CD4-positive, alpha-beta T cell treated with Interleukin-2 at 100 ng/mL for 4 hours (primary cell): ENCODE results near the gene EFHD1.
"Not testable (repeated sequence)": the region's sequence is repeated elsewhere in the genome, so short reads cannot be mapped to it uniquely, and the experiment has no call there.

Experiments
- DNase-seq: peaks from one replicate; pipeline ENCODE4 v3.0.0-alpha.2; 2020; ENCODE audit warnings: low spot score

Gene EFHD1

DNA sequence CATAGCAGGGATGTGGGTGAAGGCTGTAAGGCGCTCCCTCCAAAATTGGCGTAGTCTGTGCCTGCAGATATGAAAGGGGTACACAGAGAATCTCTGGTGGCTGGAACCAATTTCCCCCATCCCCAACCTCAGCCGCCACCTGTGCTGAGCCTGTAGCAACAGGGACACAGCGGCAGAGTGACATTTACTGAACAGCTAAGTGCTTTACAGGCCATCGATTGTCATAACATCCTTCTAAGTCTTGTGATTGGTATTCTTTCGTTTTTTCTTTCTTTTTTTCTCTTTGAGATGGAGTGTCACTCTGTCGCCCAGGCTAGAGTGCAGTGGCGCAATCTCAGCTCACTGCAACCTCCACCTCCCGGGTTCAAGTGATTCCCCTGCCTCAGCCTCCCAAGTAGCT is 12.2 kb upstream of the EFHD1 start:
- DNase-seq, result no peak

DNA sequence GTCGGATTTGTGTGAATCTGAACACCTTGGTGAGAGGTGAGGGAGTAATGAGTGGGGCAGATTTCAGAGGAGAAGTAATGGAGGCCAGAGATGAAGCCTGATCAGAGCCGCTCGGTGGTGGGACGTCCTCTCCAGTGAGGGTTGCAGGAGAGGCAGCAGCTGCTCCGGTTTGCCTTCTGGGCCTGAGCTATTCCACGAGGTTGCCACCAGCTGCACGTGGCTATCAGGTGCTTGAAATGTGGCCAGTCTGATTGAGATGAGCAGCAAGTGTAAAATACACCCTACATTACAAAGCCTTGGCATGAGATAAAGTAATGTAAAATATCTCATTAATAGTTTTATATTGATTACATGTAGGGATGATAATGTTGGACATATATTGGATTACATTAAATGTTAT is 10.8 kb upstream of the EFHD1 start:
- DNase-seq, result no peak

DNA sequence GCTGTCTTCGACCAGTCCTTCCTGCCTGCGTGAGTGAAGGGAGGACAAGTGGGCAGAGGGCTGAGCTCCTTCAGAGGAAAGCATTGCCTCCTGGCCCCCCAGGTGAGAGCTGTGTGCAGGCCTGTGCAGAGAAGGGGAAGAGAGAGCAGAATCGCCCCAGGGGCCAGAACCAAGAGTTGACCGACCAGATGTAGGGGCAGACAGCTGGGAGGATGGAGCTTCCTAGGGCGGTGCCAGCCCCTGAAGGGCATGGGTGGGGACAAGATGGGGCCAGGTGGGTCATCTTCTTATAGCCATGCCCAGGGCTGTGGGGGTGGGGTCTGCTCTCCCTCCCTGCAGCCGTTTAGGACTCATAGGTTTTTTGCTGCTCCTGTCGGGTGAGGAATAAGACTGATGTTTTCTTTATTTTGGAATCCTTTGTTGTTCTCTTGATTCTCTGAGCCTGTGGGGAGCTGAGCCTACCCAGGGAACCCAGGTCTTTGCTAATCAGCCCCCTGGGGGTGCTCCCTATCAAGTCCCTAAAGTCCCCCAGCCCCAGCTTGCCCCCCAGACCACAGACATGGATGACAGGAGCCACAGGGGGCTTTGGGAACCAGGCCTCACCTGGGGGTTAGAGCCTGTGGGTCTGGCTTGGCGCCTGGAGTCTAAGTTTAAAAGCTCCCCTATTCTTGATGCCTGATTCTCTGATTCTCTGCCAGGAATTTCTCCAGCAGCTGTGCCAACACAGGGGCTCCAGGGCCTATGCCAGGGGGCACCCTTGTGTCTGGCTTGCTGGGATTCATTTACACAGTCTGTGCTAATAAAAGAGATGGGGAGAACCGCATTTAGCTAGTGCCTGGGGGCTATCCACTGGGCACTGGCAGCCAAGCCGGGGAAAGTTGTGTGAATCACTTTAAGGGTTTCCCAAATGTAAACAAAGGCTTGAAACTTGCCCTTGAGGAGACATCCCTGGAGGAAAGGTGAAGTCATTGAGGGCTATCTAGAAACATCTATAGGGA is 9.3 kb upstream of the EFHD1 start:
- DNase-seq, result no peak

DNA sequence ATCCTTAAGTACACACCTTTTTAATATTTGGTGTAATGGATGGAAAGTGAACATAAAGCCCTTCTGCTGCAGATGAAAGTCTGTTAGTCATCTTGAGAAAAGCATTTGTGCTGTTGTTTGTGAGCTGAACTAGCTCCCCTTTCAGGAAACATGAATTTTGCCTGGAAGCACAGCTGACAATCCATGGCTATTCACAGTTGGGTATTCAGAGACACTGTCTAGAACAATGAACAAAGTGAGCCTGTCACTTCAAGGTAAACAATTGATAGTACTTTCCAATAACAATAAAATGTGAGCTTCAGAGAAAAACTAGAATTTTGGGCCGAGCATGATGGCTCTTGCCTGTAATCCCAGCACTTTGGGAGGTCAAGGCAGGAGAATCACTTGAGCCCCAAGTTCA is 6.8 kb upstream of the EFHD1 start:
- no peak for DNase-seq

DNA sequence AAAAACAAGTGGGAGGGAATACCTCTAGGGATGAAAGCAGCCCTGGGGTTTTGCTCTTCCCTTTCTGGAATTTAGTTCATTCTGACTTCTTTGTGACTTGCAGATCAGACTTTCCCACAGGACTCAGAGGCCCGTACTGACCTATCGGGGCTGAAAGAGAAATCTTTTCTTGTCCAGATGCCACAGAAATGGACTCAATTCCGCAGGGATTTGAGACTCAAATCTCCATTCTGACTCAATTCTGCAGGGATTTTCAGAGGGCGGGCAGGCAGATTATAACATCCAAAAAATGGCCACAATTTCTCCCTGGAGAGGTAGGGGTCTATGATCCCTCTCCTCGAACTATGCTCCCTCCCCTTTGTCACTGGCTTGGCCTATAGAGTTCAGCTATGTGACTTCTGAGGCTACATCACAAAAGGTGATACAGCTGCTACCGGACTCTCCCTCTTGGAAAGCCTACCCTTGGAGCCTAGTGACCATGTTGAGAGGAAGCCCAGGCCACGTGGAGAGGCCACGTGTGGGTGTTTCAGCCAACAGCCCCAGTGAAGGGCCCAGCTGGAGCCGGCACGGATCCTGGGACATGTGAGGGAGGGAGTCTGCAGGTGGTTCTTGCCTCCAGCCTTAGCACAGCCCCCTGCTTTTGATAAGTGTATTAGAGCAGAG is 4.8 kb upstream of the EFHD1 start:
- DNase-seq, result no peak

DNA sequence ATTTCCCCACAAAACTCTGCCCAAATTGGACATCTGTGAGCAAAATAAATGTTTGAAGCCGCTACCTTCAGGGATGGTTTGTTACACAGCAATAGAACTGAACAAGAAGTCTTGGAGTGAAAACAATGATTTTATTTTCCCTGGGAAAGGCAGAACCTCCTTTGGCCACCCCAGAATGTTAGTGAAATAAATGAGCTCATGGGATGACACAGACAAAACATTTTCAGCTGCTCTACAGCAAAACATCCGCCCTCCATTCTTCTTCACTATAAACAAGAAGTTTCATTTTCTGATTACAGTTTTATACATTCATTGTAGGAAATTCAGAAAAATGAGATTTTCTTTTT is 4.3 kb upstream of the EFHD1 start:
- DNase-seq, result no peak

DNA sequence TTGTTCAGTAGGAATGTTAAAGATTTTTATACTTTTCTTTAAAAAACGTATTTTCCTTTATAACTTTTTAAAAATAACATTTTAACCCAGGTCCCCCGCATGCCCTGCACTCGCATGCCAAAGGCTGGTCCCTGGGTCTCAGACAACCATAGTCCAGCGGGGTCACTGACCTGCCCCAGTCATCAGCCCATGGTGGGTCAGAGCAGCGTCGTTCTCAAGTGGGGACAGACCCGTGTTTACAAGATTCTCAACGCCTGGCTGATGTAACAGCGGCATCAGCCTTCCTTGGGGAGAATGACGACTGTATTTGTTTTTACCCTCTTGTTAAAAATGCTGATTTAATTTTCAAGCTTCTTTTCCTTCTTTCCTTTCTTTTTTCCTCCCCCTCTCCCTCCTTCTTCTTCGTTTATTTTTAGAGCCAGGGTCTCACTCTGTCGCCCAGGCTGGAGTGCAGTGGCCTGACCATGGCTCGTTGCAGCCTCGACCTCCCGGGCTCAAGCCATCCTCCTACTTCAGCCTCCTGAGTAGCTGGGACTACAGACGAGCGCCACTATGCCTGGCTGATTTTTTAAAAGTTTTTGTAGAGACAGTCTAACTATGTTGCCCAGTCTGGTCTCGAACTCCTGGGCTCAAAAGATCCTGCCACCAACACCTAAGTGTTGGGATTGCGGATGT is 1.0 kb upstream of the EFHD1 start:
- no peak for DNase-seq

DNA sequence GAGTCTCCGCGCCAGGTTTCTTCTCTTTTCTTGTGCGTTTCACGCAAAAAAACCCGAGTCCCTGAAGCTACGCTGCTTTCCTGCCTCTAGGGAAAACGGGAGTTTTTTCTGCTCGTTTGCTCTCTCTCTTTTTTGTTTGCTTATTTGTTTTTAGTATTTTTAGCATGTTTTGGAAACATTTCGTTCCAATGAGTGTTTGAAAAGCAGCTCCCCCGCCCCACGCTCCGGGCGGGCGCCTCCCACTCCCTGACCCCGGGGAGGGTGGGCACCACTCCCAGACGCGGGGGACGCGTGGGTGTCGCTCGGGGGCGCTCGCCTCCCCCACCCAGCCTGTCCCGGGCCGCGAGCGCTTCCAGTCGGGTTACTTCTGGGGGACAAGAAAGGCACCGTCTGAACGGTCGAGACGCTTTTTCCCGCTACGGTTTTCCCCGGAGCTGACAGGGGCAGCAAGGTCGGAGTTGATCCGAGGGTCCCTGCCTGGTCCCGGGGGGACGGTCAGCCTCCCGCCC is 446 bp upstream of the EFHD1 start:
- DNase-seq, result no peak

DNA sequence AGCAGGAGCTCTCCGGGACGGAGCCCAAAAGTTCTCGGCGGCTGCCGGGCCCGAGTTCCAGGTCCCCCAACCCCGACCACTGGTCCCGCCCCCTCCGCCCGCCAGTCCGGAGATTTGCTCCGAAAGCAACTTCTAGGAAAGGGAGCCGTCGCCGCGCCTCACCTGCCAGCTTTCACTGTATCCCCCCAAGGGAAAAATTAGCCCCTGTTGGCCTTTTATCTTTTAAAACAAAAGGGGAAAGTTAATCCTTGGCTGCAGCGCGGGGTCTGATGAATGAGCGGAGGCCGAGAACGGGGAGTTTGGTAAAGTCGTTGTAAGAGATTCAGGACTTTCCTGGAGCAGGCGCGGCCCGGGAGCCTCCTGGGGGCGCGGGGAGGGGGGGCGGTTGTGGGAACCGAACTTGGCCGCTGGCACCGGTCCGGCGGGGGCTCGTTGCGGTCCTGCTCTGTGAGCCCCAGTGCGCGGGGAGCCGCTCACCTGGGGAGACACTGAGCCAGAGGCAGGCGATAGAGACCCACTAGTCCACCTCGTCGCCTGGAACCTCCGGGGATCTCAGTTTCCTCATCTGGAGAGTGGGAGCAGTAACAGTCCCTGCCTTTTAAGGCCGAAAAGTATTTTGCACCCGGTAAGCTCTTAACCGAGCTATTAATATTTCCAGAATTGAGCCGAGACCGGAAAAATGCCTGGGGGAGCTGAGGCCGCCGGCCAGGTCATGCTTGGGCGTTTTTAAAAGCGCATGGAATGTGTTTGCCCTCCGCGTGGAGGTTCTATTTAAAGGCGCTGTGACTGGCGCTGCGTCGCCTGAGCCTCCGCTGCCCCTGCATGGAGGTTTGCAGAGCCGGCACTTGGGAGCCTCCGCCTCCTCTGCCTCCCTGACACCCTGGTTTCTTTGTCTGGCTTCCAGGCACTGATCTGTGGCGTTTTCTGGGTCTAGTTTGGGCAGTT is 1.1 kb downstream of the EFHD1 start:
- no peak for DNase-seq

DNA sequence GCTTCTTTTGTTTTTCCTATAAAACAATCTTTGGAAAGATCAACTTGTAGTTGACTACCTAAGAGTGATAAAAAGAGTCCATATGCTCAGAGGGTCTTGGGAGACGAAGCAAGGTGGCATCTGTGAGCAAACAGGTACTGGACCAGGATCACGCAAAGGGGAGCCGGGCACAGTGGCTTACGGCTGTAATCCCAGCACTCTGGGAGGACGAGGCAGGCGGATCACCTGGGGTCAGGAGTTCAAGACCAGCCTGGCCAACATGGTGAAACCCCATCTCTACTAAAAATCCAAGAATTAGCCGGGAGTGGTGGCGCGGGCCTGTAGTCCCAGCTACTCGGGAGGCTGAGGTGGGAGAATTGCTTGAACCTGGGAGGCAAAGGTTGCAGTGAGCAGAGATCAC is 2.0 kb downstream of the EFHD1 start:
- not testable (repeated sequence) for DNase-seq

DNA sequence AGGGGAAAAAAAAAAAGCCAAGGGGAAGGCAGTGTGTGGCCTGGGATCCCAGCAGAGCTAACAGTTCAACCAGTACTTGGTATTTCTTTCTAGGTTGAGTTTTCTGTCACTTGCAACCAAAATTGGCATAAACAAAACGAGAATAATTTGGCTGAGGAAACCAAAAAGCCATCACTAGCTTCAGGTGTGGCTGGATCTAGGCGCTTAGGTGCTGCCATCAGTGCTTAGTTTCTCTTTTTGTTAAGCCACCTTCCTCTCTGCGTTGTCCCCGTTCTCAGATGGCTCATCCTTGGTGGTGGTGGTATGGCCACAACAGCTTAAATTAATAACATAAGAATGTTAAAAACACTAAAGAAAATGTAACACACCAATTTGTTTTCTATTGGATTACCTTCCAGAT is 2.4 kb downstream of the EFHD1 start:
- DNase-seq, result no peak

DNA sequence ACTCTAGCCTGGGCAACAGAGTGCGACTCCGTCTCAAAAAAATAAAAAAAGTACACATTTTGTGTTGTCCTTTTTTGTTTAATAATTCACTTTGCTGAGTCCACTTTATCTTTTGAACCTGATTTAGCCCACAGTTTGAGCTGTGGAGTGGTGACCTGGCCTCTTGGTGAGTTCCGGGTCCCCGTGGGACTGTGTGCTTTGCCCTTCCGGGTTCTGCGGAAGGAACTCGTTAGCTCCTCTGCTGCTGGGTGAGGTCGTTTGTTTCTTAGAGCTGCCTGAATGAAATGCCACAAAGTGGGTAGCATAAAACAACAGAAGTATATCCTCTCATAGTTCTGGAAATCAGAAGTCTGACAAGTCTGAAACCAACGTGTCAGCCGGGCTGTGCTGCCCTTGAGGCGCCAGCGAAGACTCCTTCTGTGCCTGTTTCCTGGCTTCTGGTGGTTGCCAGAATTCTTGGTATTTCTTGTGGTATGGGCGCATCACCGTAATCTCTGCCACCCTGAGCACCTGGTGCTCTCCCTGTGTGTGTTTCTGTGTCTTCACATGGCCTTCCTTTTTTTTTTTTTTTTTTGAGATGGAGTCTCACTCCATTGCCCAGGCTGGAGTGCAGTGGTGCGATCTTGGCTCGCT is 3.5 kb downstream of the EFHD1 start:
- DNase-seq, result no peak

DNA sequence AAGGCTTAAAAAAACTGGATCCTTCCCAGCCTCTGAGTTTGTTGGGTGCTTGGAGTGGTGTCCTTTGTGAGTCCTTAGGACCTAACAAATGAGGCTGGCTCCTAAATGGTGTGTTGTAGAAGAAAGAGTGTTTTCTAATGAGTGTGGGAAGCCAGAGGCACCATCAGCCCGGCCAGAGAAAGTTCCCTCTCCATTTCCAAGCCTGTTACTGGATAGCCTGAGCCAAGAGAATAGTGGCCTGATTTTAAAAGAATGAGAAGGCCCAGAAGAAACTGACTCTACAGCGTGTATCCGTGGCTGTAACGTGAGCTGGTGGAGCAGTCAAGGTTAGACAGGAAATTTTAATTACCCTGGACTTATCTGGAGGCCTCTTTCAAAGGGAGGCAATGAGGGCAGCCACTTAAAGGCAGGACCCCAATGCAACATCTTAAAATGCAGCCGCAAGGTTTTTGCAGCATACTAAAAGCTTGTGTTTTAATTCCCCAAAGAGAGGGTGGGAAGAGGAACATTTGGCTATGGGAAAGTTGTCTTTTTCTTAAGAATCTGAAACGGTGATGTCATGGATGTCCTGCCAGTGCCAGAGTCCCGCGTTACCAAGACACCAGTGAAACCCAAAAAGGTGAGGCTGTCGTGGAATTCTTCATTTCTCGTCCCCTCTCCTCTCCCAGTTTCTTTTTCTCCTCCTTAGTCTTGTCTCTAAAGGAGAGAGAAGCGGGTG is 4.6 kb downstream of the EFHD1 start:
- DNase-seq, result no peak

DNA sequence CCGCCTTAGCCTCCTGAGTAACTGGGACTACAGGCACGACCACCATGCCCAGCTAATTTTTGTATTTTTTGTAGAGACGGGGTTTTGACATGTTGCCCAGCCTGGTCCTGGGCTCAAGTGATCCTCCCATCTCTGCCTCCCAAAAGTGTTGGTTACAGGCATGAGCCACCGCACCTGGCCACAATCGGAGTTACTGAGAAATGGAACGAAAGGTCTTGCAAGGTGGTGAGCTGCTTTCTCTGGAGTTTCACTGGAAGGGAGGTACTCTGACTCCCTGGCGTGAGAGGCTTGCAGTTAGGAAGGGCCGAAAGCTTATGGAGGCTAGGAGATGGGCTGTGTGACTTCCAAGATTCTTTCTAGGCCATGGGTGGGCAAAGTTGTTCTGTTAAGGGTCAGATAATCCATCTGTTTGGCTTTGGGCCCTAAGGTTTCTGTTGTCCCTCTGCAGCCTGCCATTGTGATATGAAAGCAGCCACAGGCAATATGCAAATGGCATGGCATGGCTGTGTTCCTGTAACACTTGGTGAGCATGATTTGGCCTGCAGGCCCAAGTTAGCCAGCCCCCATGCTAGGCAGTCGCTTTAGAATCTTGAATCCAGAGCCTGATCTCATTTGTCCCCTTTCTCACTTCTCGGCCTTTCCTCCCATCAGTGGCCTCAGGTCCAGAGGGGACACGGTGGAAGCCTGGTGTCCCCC is 7.9 kb downstream of the EFHD1 start:
- no peak for DNase-seq

DNA sequence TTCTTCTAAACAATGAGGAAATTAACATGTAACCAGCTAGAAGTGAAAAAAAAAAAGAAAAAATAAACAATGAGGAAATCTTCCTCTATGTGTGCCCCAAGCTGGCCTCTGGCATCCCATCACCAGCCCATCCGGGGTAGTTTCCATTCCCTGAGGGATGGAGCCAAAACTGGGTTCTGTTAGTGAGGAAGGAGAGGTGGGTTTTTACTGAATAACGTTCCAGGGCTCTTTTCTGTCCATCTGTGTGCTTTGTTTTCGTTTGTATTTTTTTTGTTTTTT is 9.7 kb downstream of the EFHD1 start:
- no peak for DNase-seq

DNA sequence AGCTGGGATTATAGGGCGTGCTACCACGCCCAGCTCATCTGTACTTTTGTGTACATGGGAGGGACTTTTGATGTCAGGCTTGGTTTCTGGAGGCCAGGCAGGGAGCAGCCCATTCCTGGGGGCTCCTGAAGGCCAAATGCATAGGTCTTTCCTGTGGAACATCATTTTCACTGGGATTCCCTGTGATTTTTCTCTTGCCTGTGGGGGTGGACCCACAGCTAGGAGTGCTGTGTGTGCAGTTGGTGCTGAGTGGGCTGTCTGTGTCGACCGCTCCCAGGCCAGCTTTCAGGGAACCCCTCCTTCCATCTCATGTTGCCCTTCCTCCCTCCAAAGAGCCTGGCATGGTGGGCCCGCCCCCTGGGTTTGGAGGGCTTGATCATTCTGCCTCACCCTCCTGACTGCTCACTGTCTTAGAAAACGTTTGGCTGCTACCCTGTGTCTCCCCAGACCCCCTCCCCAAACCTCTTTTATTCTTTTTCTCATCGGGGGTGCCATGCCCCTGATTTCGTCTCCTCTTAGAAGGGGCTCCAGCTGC is 10.5 kb downstream of the EFHD1 start:
- DNase-seq, result no peak

DNA sequence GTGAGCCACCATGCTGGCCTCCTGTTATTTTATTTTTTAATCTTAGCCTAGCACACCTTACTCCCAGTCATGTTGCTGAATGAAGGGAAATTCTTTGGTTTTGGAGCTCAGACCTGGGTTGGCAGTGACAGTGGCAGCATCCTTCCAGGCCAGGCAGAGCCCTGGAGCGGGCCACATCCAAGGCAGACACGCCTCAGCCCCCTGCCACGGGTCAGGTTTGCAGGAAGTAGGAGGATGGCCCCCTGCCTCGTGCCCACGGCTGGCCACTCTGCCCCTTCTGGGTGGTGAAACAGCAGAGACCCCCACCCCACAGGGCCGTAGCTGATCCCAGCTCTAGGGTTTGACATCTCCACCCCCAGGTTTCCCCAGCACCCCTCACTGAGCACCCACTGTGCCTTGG is 11.7 kb downstream of the EFHD1 start:
- no peak for DNase-seq

DNA sequence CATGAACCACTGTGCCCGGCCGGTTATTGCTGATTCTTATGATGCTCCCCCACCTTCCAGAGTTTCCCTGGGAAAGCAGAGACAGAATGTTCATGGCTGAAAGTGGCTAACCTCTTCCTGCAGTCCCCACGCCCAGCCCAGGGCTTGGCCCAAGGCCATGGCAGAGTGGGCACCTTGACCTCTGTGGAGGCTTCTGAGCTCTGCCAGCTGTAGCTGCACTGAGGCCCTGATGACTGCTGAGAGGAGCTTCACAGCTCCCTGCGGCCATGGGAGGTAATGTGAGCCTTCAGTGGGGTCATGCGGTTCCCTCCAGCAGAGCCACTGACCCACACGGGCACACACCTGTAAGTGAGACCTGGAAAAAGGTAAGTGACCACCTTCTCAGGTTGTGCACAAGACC is 13.3 kb downstream of the EFHD1 start:
- DNase-seq, result no peak

DNA sequence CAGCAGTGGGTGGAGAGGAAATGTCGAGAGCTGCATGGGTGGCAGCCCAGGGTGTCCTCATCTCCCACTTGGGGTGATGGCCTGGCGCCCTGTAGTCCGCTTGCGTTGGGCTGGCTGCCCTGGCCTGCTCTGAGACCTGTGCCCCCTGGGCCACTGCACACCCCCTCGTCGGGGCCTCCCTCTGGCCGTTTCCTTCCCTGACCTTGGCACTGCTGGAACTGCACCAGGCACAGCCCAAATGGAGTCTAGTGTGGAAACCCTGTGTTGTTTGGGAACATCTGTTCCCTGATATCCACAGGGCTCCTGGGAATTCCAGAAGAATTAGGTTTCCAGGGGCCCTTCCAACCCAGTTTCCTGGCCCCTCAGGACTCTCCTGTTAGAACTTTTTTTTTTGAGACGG is 13.9 kb downstream of the EFHD1 start:
- no peak for DNase-seq

DNA sequence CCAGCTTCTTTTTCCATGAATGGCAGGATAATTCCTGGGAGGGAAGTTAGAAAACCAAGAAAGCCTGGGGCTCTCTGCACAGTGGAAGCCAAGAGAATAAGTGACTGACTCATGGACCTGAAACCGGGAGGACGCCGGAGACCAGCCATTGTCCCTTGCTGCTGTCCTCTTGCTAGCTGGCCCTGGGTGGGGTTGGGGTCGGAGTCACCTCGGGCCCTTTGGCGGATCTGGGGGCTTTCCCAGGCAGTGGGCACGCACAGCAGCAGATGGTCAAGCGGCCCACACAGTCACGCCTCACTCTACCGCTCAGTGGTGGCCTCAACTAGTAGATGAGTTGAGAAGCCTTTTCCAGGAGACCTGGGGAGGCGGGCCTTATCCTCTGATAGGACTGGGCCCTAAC is 15.6 kb downstream of the EFHD1 start:
- no peak for DNase-seq
